ENCODE data around the gene PCDHGA1. TPM values are rescaled to one million over a fixed set of nuclear protein-coding genes. Genes with fewer than 3 reads are reported as not detected.
A peak's percentile ranks its signal among the peaks of the same experiment; 100 is the strongest.
"Not testable (repeated sequence)": the region's sequence is repeated elsewhere in the genome, so short reads cannot be mapped to it uniquely, and the experiment has no call there.

The PCDHGA1 gene
- polyA plus RNA-seq, 2 donors = 0.13 to 0.22 TPM

- not testable (repeated sequence) for H3K4me1 ChIP-seq (ENCODE audit: control insufficient read depth in 2 of 2, insufficient read depth in 2 of 2, low read length in 1 of 2); H3K4me3 ChIP-seq (ENCODE audit: low read depth in 1 of 2, low read length in 2 of 2); H3K36me3 ChIP-seq (ENCODE audit: control insufficient read depth in 2 of 2, insufficient read depth in 2 of 2, low read length in 1 of 2); H3K27me3 ChIP-seq (ENCODE audit: control insufficient read depth in 1 of 2, insufficient read depth in 2 of 2, low read length in 2 of 2); H3K27ac ChIP-seq (ENCODE audit: low read depth in 2 of 2, low read length in 1 of 2)
- 55 to 58% methylated on average over 37 to 43 of the region's 48 CpGs for WGBS, 2 donors
- peaks cover 35 to 58% of the 10 kb centered on the region in 2 donors for H3K9me3 ChIP-seq (ENCODE audit: control insufficient read depth in 2 of 2, insufficient read depth in 1 of 2, low read depth in 1 of 2, low read length in 1 of 2)
Observed at GRCh38 chr5:141375444-141376155, 45.3 kb downstream of the PCDHGA1 start.

GRCh38 chr5:141382469-141383294, 52.4 kb downstream of the PCDHGA1 start, which contains the start of gene PCDHGA7:
PCDHGA7 (plus strand) TSS chr5:141382742; CDS start chr5:141382900, 158 bp downstream.
- H3K4me1 ChIP-seq (ENCODE audit: control insufficient read depth in 2 of 2, insufficient read depth in 2 of 2, low read length in 1 of 2) = peaks cover 0 to 4% of the 10 kb centered on the region in 2 donors
- WGBS, 2 donors = 21 to 22% methylated on average over 37 of the region's 37 CpGs
- H3K27me3 ChIP-seq (ENCODE audit: control insufficient read depth in 1 of 2, insufficient read depth in 2 of 2, low read length in 2 of 2) = no peaks in the 10 kb centered on the region
- H3K9me3 ChIP-seq (ENCODE audit: control insufficient read depth in 2 of 2, insufficient read depth in 1 of 2, low read depth in 1 of 2, low read length in 1 of 2) = peaks cover 24 to 32% of the 10 kb centered on the region in 2 donors
- H3K27ac ChIP-seq (ENCODE audit: low read depth in 2 of 2, low read length in 1 of 2) = no peak within 1 kb of the TSS
- peak within 1 kb of the TSS in 1 of 2 donors; percentile 7 for H3K4me3 ChIP-seq (ENCODE audit: low read depth in 1 of 2, low read length in 2 of 2)
- no peaks in the 10 kb centered on the region for H3K36me3 ChIP-seq (ENCODE audit: control insufficient read depth in 2 of 2, insufficient read depth in 2 of 2, low read length in 1 of 2)

GRCh38 chr5:141383345-141383744, 53.0 kb downstream of the PCDHGA1 start:
- Histone ChIP-seq H3K4me3 (ENCODE audit: low read depth in 1 of 2, low read length in 2 of 2) (peak overlapping the region in 1 of 2 donors; percentile 7), H3K27me3 (ENCODE audit: control insufficient read depth in 1 of 2, insufficient read depth in 2 of 2, low read length in 2 of 2) (no peaks in the 10 kb centered on the region), H3K36me3 (ENCODE audit: control insufficient read depth in 2 of 2, insufficient read depth in 2 of 2, low read length in 1 of 2) (no peaks in the 10 kb centered on the region), H3K4me1 (ENCODE audit: control insufficient read depth in 2 of 2, insufficient read depth in 2 of 2, low read length in 1 of 2) (peaks cover 0 to 4% of the 10 kb centered on the region in 2 donors), H3K9me3 (ENCODE audit: control insufficient read depth in 2 of 2, insufficient read depth in 1 of 2, low read depth in 1 of 2, low read length in 1 of 2) (peaks cover 24 to 29% of the 10 kb centered on the region in 2 donors), H3K27ac (ENCODE audit: low read depth in 2 of 2, low read length in 1 of 2) (no peak overlapping the region)
- WGBS, 2 donors = 40 to 42% methylated on average over 21 of the region's 21 CpGs

GRCh38 chr5:141384471-141385267, 54.4 kb downstream of the PCDHGA1 start:
- no peaks in the 10 kb centered on the region for H3K36me3 ChIP-seq (ENCODE audit: control insufficient read depth in 2 of 2, insufficient read depth in 2 of 2, low read length in 1 of 2)
- peaks cover 0 to 4% of the 10 kb centered on the region in 2 donors for H3K4me1 ChIP-seq (ENCODE audit: control insufficient read depth in 2 of 2, insufficient read depth in 2 of 2, low read length in 1 of 2)
- H3K4me3 ChIP-seq (ENCODE audit: low read depth in 1 of 2, low read length in 2 of 2) = no peak overlapping the region
- no peaks in the 10 kb centered on the region for H3K27me3 ChIP-seq (ENCODE audit: control insufficient read depth in 1 of 2, insufficient read depth in 2 of 2, low read length in 2 of 2)
- 46 to 51% methylated on average over 43 of the region's 43 CpGs for WGBS, 2 donors
- no peak overlapping the region for H3K27ac ChIP-seq (ENCODE audit: low read depth in 2 of 2, low read length in 1 of 2)
- H3K9me3 ChIP-seq (ENCODE audit: control insufficient read depth in 2 of 2, insufficient read depth in 1 of 2, low read depth in 1 of 2, low read length in 1 of 2) = peaks cover 34 to 43% of the 10 kb centered on the region in 2 donors

GRCh38 chr5:141387557-141388311, 57.4 kb downstream of the PCDHGA1 start, which contains the start of gene PCDHGB4:
PCDHGB4 (plus strand) TSS chr5:141387698; CDS start chr5:141387885, 187 bp downstream.
- not testable (repeated sequence) for H3K27me3 ChIP-seq (ENCODE audit: control insufficient read depth in 1 of 2, insufficient read depth in 2 of 2, low read length in 2 of 2); H3K27ac ChIP-seq (ENCODE audit: low read depth in 2 of 2, low read length in 1 of 2); H3K36me3 ChIP-seq (ENCODE audit: control insufficient read depth in 2 of 2, insufficient read depth in 2 of 2, low read length in 1 of 2); H3K4me1 ChIP-seq (ENCODE audit: control insufficient read depth in 2 of 2, insufficient read depth in 2 of 2, low read length in 1 of 2); H3K4me3 ChIP-seq (ENCODE audit: low read depth in 1 of 2, low read length in 2 of 2)
- 14 to 23% methylated on average over 21 to 22 of the region's 40 CpGs for WGBS, 2 donors
- peaks cover 34 to 45% of the 10 kb centered on the region in 2 donors for H3K9me3 ChIP-seq (ENCODE audit: control insufficient read depth in 2 of 2, insufficient read depth in 1 of 2, low read depth in 1 of 2, low read length in 1 of 2)

- Histone ChIP-seq H3K4me3 (ENCODE audit: low read depth in 1 of 2, low read length in 2 of 2) (no peak overlapping the region), H3K36me3 (ENCODE audit: control insufficient read depth in 2 of 2, insufficient read depth in 2 of 2, low read length in 1 of 2) (no peaks in the 10 kb centered on the region), H3K4me1 (ENCODE audit: control insufficient read depth in 2 of 2, insufficient read depth in 2 of 2, low read length in 1 of 2) (peaks cover 0 to 4% of the 10 kb centered on the region in 2 donors), H3K27ac (ENCODE audit: low read depth in 2 of 2, low read length in 1 of 2) (no peak overlapping the region), H3K9me3 (ENCODE audit: control insufficient read depth in 2 of 2, insufficient read depth in 1 of 2, low read depth in 1 of 2, low read length in 1 of 2) (peaks cover 34 to 45% of the 10 kb centered on the region in 2 donors), H3K27me3 (ENCODE audit: control insufficient read depth in 1 of 2, insufficient read depth in 2 of 2, low read length in 2 of 2) (peaks cover 0 to 5% of the 10 kb centered on the region in 2 donors)
- 43 to 44% methylated on average over 10 of the region's 10 CpGs for WGBS, 2 donors
Observed at GRCh38 chr5:141388661-141389060, 58.3 kb downstream of the PCDHGA1 start.

GRCh38 chr5:141389153-141390042, 59.1 kb downstream of the PCDHGA1 start:
- no peak overlapping the region for H3K4me3 ChIP-seq (ENCODE audit: low read depth in 1 of 2, low read length in 2 of 2)
- peaks cover 0 to 5% of the 10 kb centered on the region in 2 donors for H3K27me3 ChIP-seq (ENCODE audit: control insufficient read depth in 1 of 2, insufficient read depth in 2 of 2, low read length in 2 of 2)
- H3K4me1 ChIP-seq (ENCODE audit: control insufficient read depth in 2 of 2, insufficient read depth in 2 of 2, low read length in 1 of 2) = peaks cover 0 to 3% of the 10 kb centered on the region in 2 donors

GRCh38 chr5:141392429-141393198, 62.3 kb downstream of the PCDHGA1 start, which contains the start of gene PCDHGA8:
PCDHGA8 (plus strand) TSS chr5:141392633; CDS start chr5:141392814, 181 bp downstream.
- Histone ChIP-seq H3K36me3 (ENCODE audit: control insufficient read depth in 2 of 2, insufficient read depth in 2 of 2, low read length in 1 of 2) (no peaks in the 10 kb centered on the region), H3K4me3 (ENCODE audit: low read depth in 1 of 2, low read length in 2 of 2) (no peak within 1 kb of the TSS), H3K4me1 (ENCODE audit: control insufficient read depth in 2 of 2, insufficient read depth in 2 of 2, low read length in 1 of 2) (no peaks in the 10 kb centered on the region), H3K27me3 (ENCODE audit: control insufficient read depth in 1 of 2, insufficient read depth in 2 of 2, low read length in 2 of 2) (peaks cover 0 to 5% of the 10 kb centered on the region in 2 donors), H3K9me3 (ENCODE audit: control insufficient read depth in 2 of 2, insufficient read depth in 1 of 2, low read depth in 1 of 2, low read length in 1 of 2) (peaks cover 33 to 42% of the 10 kb centered on the region in 2 donors), H3K27ac (ENCODE audit: low read depth in 2 of 2, low read length in 1 of 2) (no peak within 1 kb of the TSS)
- 25 to 30% methylated on average over 38 of the region's 38 CpGs for WGBS, 2 donors

More at GRCh38 chr5:141389153-141390042, 59.1 kb downstream of the PCDHGA1 start:
- Histone ChIP-seq H3K36me3 (ENCODE audit: control insufficient read depth in 2 of 2, insufficient read depth in 2 of 2, low read length in 1 of 2) (no peaks in the 10 kb centered on the region), H3K27ac (ENCODE audit: low read depth in 2 of 2, low read length in 1 of 2) (no peak overlapping the region), H3K9me3 (ENCODE audit: control insufficient read depth in 2 of 2, insufficient read depth in 1 of 2, low read depth in 1 of 2, low read length in 1 of 2) (peaks cover 34 to 46% of the 10 kb centered on the region in 2 donors)
- 42 to 45% methylated on average over 77 of the region's 77 CpGs for WGBS, 2 donors

All from esophagus (tissue), 2 donors.